HS-5 (cell line): ENCODE measurements around the gene SURF4.
"Not testable (repeated sequence)": the region's sequence is repeated elsewhere in the genome, so short reads cannot be mapped to it uniquely, and the experiment has no call there.

Experiments
- DNase-seq: peaks from one replicate; pipeline ENCODE4 v3.0.0-alpha.2; 2012; ENCODE audit warnings: low read depth

The SURF4 gene

DNA sequence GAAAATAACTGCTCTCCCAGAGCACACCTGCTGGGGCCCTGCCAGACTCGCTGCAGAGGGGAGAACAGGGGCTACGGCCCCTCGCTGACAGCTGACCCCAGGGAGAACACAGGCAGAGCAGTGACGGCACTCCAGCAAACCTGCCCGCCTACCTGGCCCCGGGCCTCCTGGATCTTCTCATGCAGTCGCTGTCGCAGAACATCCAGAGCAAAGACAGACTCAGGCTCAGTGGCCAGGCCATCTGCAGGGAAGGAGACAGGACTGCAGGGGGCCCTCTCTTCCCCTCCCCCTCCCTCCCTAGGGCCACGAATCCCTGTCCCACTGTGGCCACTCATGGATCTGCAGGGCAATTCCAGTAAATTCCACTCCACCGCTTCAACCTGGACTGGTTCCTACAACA lies 42.3 kb downstream of the SURF4 start:
- no peak for DNase-seq

- no peak for DNase-seq
These were observed 42.8 kb downstream of the SURF4 start for GRCh38 chr9:133333011-133333410.

GRCh38 chr9:133332381-133332730 lies 43.5 kb downstream of the SURF4 start:
- DNase-seq, result no peak

DNA sequence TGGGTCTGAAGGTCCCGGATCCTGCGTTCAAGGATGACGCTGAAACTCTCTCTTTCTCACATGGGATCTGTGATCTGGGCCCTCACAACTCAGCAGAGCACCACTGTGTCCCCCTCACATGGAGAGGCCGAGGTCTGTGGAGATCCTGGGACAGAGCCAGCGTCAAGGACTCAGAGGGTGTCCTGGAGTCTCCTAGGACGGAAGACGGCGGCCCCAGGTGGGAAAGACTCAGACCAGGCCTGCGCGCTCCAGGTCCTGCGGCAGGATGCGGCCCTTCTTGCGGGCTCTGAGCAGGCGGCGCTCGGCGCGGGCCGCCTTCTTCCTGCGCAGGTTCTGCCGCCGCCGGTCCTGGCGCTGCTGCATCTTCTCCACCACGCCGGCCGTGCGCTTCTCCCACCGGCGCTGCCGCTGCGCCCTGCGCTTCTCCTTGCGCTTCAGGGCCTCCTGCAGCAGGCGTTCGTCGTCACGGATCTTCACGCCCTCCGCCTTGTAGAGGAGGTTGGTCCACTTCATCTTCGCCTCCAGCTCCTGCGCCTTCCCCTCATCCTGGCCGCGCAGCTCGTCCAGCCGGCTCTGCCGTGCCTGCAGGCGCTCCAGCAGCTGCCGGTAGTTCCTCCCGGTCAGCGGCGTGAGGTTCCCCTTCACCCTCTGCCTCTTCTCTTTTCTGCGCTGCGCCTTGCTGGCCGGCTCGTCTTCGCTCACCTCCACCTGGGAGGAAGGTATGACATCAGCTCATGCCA lies 44.0 kb downstream of the SURF4 start:
- no peak for DNase-seq

GRCh38 chr9:133331221-133331620 lies 44.6 kb downstream of the SURF4 start:
- no peak for DNase-seq

DNA sequence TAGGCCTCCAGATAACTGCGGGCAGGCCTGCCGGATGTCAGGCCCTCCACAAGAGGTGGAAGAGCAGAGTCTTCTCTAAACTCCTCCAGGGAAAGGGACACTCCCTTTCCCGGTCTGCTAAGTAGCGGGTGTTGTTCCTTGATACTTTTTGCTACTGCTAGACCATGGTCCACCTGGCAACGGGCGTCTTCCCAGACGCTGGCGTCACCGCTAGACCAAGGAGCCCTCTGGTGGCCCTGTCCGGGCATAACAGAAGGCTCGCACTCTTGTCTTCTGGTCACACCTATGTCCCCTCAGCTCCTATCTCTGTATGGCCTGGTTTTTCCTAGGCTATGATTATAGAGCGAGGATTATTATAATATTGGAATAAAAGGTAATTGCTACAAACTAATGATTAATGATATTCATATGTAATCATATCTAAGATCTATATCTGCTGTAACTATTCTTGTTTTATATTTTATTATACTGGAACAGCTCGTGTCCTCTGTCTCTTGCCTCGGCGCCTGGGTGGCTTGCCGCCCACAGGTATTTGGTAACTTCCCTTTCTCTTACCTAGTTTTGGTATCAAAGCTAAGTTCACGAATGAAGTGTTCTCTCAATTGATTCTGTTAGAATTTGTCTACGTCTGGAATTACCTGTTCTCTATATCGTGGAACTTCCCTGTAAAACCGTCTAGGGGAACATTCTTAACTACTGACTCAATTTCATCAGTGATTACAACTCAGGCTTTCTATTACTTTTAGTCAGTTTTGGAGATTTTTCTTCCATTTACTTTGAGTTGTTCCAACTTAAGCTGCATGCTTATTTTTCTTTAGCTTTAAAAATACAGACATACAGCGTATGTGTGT lies 46.3 kb downstream of the SURF4 start:
- not testable (repeated sequence) for DNase-seq

DNA sequence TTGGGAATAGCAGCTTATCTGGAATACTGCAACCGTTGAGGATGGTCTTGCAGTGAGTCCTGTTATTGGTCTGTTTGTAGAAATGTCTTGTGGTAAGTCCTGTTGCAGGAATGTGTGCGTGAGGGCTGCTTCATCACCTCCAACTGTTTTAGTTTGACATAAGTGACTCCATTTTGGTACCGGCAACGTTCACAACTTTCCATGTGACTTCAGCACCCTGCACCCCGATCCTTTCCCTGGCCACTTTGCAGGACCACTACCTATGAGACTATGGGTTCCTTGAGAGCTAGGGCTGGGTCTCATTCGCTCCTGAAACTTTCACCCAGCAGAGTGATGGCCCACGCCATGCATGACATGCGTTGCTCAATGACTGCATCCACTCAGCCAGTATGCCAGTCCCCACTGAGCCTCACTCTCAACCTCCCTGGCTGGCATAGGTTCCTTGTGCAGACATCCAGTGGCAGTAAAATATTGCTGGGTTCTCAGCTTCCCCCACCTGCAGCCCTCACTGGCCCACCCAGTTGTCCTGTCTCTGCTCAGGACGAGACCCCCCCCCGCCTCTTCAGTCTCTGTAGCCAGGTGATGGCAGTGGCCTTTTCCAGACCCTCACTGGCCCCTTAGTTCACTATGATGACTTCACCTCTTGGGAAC lies 47.9 kb downstream of the SURF4 start:
- DNase-seq, result no peak

GRCh38 chr9:133327021-133327420 lies 48.8 kb downstream of the SURF4 start:
- not testable (repeated sequence) for DNase-seq

GRCh38 chr9:133323991-133324703 lies 51.7 kb downstream of the SURF4 start:
- no peak for DNase-seq

GRCh38 chr9:133323211-133323610 lies 52.6 kb downstream of the SURF4 start:
- no peak for DNase-seq

GRCh38 chr9:133322701-133323100 lies 53.2 kb downstream of the SURF4 start:
- no peak for DNase-seq

GRCh38 chr9:133321411-133321935 lies 54.4 kb downstream of the SURF4 start:
- no peak for DNase-seq

DNA sequence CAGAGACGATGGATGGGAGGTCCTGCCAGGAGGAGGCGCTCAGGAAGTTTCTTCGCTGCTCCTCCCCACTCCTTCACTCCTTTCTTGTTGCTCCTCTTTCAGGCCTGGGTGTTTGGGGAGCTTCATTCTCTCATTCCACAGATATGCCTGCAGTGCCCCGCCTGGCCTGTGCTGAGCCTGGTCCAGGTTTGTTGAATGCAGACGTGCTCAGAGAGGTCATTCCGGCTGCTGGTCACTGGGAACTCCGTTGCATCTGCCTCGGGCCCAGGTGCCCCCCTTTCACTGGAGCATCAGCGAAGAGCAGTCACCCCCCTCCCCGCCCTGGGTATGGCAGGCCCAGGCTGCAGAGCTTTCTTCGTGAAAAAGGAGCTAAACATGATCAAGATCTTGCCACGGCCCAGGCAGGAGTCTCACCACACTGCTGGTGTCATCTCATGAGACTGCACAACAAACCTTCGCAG lies 55.4 kb downstream of the SURF4 start:
- DNase-seq, result no peak

- not testable (repeated sequence) for DNase-seq
These were observed 58.3 kb downstream of the SURF4 start for GRCh38 chr9:133317551-133317950.

- no peak for DNase-seq
These were observed 59.9 kb downstream of the SURF4 start for GRCh38 chr9:133315997-133316396.
